Neural progenitor cell (in vitro differentiated cells): Measurements from ENCODE around the gene GDPD2. TPM values are rescaled to one million over a fixed set of nuclear protein-coding genes. Genes with fewer than 3 reads are reported as not detected.

Experiments used
- DNase-seq: peaks from one replicate; pipeline ENCODE4 v3.0.0-alpha.2; 2016; ENCODE audit warnings: low spot score
- H2AFZ ChIP-seq: fragments of 200-600 bp; sonication (generic); replicated peaks from 2 replicates; pipeline ENCODE4 v1.6.1; 2016; ENCODE audit warnings: antibody characterized with exemption
- H3F3A ChIP-seq: fragments of 200-600 bp; sonication (generic); 2 replicates; pipeline ENCODE4 v1.6.1; 2016; ENCODE audit warnings: antibody characterized with exemption, low read depth
- H3K27ac ChIP-seq: fragments of 200-600 bp; sonication (generic); 2 replicates; pipeline ENCODE4 v1.5.1; 2016; ENCODE audit warnings: mild to moderate bottlenecking
- H3K27me3 ChIP-seq: fragments of 200-600 bp; sonication (generic); 2 replicates; pipeline ENCODE4 v1.6.1; 2016; ENCODE audit warnings: mild to moderate bottlenecking, moderate library complexity
- H3K36me3 ChIP-seq: fragments of 200-600 bp; sonication (generic); 2 replicates; pipeline ENCODE4 v1.5.1; 2016
- H3K4me1 ChIP-seq: fragments of 200-600 bp; sonication (generic); 2 replicates; pipeline ENCODE4 v1.6.1; 2016; ENCODE audit warnings: mixed run types
- H3K4me2 ChIP-seq: fragments of 200-600 bp; sonication (generic); 2 replicates; pipeline ENCODE4 v1.6.1; 2016
- H3K4me3 ChIP-seq: fragments of 200-600 bp; sonication (generic); 2 replicates; pipeline ENCODE4 v1.5.1; 2016
- H3K79me2 ChIP-seq: fragments of 200-600 bp; sonication (generic); 2 replicates; pipeline ENCODE4 v1.6.1; 2016; ENCODE audit warnings: low read depth
- H3K9ac ChIP-seq: fragments of 200-600 bp; sonication (generic); 2 replicates; pipeline ENCODE4 v1.6.1; 2016
- H3K9me3 ChIP-seq: fragments of 200-600 bp; sonication (generic); 2 replicates; pipeline ENCODE4 v1.5.1; 2016; ENCODE audit warnings: low read depth
- H4K20me1 ChIP-seq: fragments of 200-600 bp; sonication (generic); 2 replicates; pipeline ENCODE4 v1.6.1; 2016; ENCODE audit warnings: low read depth
- H3K27ac Mint-ChIP-seq: 3 replicates; pipeline ENCODE4 v1.8.0; 2021; ENCODE audit warnings: mixed read lengths
- H3K27me3 Mint-ChIP-seq: 2 replicates; pipeline ENCODE4 v1.8.0; 2022; ENCODE audit warnings: low read depth, mild to moderate bottlenecking, inconsistent platforms, moderate library complexity, mixed read lengths; ENCODE audit not compliant: insufficient read depth
- H3K36me3 Mint-ChIP-seq: 3 replicates; pipeline ENCODE4 v1.8.0; 2021; ENCODE audit warnings: mixed read lengths
- H3K4me1 Mint-ChIP-seq: 3 replicates; pipeline ENCODE4 v1.8.0; 2021; ENCODE audit warnings: mixed read lengths
- H3K4me3 Mint-ChIP-seq: 3 replicates; pipeline ENCODE4 v1.8.0; 2021; ENCODE audit warnings: mild to moderate bottlenecking, moderate library complexity, mixed read lengths
- H3K9me3 Mint-ChIP-seq: 3 replicates; pipeline ENCODE4 v1.8.0; 2020; ENCODE audit warnings: mixed read lengths
- CTCF ChIP-seq: fragments of 200-600 bp; sonication (generic); IDR thresholded peaks from 2 replicates; pipeline ENCODE4 v1.5.1; 2017; ENCODE audit warnings: antibody characterized with exemption, mild to moderate bottlenecking
- EZH2 ChIP-seq: fragments of 200-600 bp; sonication (generic); IDR thresholded peaks from 2 replicates; pipeline ENCODE4 v1.6.1; 2017; ENCODE audit warnings: antibody characterized with exemption, mild to moderate bottlenecking, moderate library complexity
- EZH2phosphoT487 ChIP-seq: fragments of 200-600 bp; sonication (generic); IDR thresholded peaks from 2 replicates; pipeline ENCODE4 v1.6.1; 2017; ENCODE audit warnings: antibody characterized with exemption
- total RNA-seq: library from RNA; depleted of rRNA; stranded (reverse); fragments of >200 nt; gene quantifications from 2 replicates; pipeline ENCODE4 v1.2.3, GENCODE V29; 2015; ENCODE audit warnings: low replicate concordance

Gene GDPD2
- total RNA-seq, 1 donor from 2014 or later = 1.3 TPM

GRCh38 chrX:70444326-70444945 lies 21.3 kb downstream of the GDPD2 start, which contains the start of gene DLG3:
DLG3 (plus strand) TSS chrX:70444835; CDS start chrX:70445202, 367 bp downstream.
- Histone ChIP-seq H3K9ac (no peak within 1 kb of the TSS), H3K79me2 (no peaks in the 10 kb centered on the region), H3K4me3 (peak within 1 kb of the TSS; percentile 44), H2AFZ (no peak within 1 kb of the TSS), H3K4me2 (peak within 1 kb of the TSS; percentile 67), H4K20me1 (no peaks in the 10 kb centered on the region), H3K27me3 (peaks cover 32% of the 10 kb centered on the region), H3K9me3 (no peaks in the 10 kb centered on the region), H3K27ac (no peak within 1 kb of the TSS), H3F3A (no peaks in the 10 kb centered on the region), H3K4me1 (no peaks in the 10 kb centered on the region), H3K36me3 (no peaks in the 10 kb centered on the region)
- Mint-ChIP-seq H3K9me3 (peaks cover 11% of the 10 kb centered on the region), H3K36me3 (no peaks in the 10 kb centered on the region), H3K27ac (no peak within 1 kb of the TSS), H3K4me1 (peaks cover 7% of the 10 kb centered on the region), H3K4me3 (peak within 1 kb of the TSS; percentile 79), H3K27me3 (peaks cover 18% of the 10 kb centered on the region)
- peak; percentile 81 for DNase-seq
- TF ChIP-seq EZH2phosphoT487 (no peak), EZH2 (no peak), CTCF (no peak)

GRCh38 chrX:70444946-70445656 lies 22.0 kb downstream of the GDPD2 start:
- Histone ChIP-seq H3K27ac (no peak overlapping the region), H3K9ac (no peak overlapping the region), H2AFZ (no peak overlapping the region), H3K27me3 (peaks cover 32% of the 10 kb centered on the region), H3K36me3 (no peaks in the 10 kb centered on the region), H3F3A (no peaks in the 10 kb centered on the region), H3K9me3 (no peaks in the 10 kb centered on the region), H4K20me1 (no peaks in the 10 kb centered on the region), H3K4me3 (peak overlapping the region; percentile 44), H3K4me2 (peak overlapping the region; percentile 67), H3K4me1 (no peaks in the 10 kb centered on the region), H3K79me2 (no peaks in the 10 kb centered on the region)
- DNase-seq = no peak
- H3K9me3 Mint-ChIP-seq = peaks cover 10% of the 10 kb centered on the region
- H3K4me1 Mint-ChIP-seq = peaks cover 7% of the 10 kb centered on the region
- peaks cover 16% of the 10 kb centered on the region for H3K27me3 Mint-ChIP-seq
- peak overlapping the region; percentile 79 for H3K4me3 Mint-ChIP-seq
- H3K36me3 Mint-ChIP-seq = no peaks in the 10 kb centered on the region
- H3K27ac Mint-ChIP-seq = no peak overlapping the region
- no peak for TF ChIP-seq CTCF
- no peak for TF ChIP-seq EZH2
- no peak for TF ChIP-seq EZH2phosphoT487

GRCh38 chrX:70445951-70446350 lies 22.8 kb downstream of the GDPD2 start:
- H3K4me3 ChIP-seq = no peak overlapping the region
- H4K20me1 ChIP-seq = no peaks in the 10 kb centered on the region

More at GRCh38 chrX:70445951-70446350, 22.8 kb downstream of the GDPD2 start:
- DNase-seq = no peak
- H3K27ac Mint-ChIP-seq = no peak overlapping the region
- no peak overlapping the region for H3K27ac ChIP-seq
- H3K36me3 ChIP-seq = no peaks in the 10 kb centered on the region
- no peak overlapping the region for H3K9ac ChIP-seq
- H3K4me1 ChIP-seq = no peaks in the 10 kb centered on the region
- peaks cover 32% of the 10 kb centered on the region for H3K27me3 ChIP-seq
- no peak for TF ChIP-seq EZH2phosphoT487
- no peak for TF ChIP-seq EZH2
- TF ChIP-seq CTCF = no peak
- H2AFZ ChIP-seq = no peak overlapping the region
- H3K4me2 ChIP-seq = no peak overlapping the region
- peaks cover 13% of the 10 kb centered on the region for H3K9me3 Mint-ChIP-seq
- H3K27me3 Mint-ChIP-seq = peaks cover 16% of the 10 kb centered on the region
- H3K79me2 ChIP-seq = no peaks in the 10 kb centered on the region
- peak overlapping the region; percentile 12 for H3K4me3 Mint-ChIP-seq
- no peaks in the 10 kb centered on the region for H3K36me3 Mint-ChIP-seq
- H3K9me3 ChIP-seq = no peaks in the 10 kb centered on the region
- no peaks in the 10 kb centered on the region for H3F3A ChIP-seq
- peaks cover 10% of the 10 kb centered on the region for H3K4me1 Mint-ChIP-seq
